ENCODE results near the gene NUDCD3. TPM values are rescaled to one million over a fixed set of nuclear protein-coding genes. Genes with fewer than 3 reads are reported as not detected.
A peak's percentile ranks its signal among the peaks of the same experiment; 100 is the strongest.

The NUDCD3 gene
- total RNA-seq, 6 experiments from 2014 or later = 24.4 to 47.1 (median 42.5) TPM

DNA sequence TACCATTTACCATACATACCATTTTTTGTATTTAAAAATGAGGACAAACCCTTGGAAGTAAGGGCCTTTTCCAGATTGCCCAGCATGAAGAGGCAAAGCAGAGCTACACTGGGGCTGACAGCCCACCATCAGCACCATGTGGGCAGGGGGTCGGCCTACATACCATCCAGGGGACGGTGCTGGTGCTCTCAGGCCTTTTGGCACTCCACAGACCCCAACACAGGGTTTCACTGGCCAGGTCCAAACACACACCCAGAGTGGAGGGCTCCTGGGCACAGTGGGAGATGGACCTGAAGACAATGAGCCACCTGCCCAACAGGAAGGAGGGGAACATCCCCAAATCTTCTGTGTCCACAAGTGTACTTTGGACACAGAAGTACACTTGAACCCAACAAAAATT lies 95.8 kb downstream of the NUDCD3 start:
- Histone ChIP-seq H3K27me3 (no peaks in the 10 kb centered on the region), H3K4me1 (no peaks in the 10 kb centered on the region), H3K9me3 (no peaks in the 10 kb centered on the region), H3K27ac (no peak overlapping the region), H3K4me3 (no peak overlapping the region), H3K36me3 (peaks cover 0 to 22% (median 7%) of the 10 kb centered on the region in 4 donors)
- intact Hi-C loops (cut with DNase I) = no loop called here
- ATAC-seq (no peak), DNase-seq (peak in 1 of 3 donors; percentile 35)
- no CpG with 5 or more reads among the region's 2 CpGs for WGBS (ENCODE audit: insufficient coverage, low coverage, low lambda C conversion rate, missing lambda C conversion rate)
- TF ChIP-seq, protein P1, sequence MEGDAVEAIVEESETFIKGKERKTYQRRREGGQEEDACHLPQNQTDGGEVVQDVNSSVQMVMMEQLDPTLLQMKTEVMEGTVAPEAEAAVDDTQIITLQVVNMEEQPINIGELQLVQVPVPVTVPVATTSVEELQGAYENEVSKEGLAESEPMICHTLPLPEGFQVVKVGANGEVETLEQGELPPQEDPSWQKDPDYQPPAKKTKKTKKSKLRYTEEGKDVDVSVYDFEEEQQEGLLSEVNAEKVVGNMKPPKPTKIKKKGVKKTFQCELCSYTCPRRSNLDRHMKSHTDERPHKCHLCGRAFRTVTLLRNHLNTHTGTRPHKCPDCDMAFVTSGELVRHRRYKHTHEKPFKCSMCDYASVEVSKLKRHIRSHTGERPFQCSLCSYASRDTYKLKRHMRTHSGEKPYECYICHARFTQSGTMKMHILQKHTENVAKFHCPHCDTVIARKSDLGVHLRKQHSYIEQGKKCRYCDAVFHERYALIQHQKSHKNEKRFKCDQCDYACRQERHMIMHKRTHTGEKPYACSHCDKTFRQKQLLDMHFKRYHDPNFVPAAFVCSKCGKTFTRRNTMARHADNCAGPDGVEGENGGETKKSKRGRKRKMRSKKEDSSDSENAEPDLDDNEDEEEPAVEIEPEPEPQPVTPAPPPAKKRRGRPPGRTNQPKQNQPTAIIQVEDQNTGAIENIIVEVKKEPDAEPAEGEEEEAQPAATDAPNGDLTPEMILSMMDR (IDR thresholded peaks at IDR 0.05) = no peak
- no peak for TF ChIP-seq POLR2A (IDR thresholded peaks at IDR 0.05)

DNA sequence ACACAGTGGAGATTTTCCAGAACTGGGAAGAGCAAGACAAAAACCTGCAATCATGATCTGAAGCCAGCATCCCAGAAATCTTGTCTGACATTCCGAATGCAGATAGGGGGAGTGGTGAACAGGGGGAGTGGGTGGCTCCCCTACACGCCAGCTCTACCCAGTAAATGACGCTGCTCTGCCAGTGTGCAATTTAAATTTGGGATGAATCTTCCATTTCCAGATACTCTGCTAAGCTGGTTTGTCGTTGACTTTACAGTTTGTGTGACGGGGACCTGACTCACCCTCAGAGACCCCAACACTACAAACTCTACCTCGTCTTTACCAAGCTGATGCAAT lies 96.4 kb downstream of the NUDCD3 start:
- 92% methylated on average over 4 of the region's 6 CpGs for WGBS (ENCODE audit: insufficient coverage, low coverage, low lambda C conversion rate, missing lambda C conversion rate)
- H3K9me3 ChIP-seq = no peaks in the 10 kb centered on the region
- H3K4me1 ChIP-seq = no peaks in the 10 kb centered on the region
- ATAC-seq (no peak), DNase-seq (peak in 1 of 3 donors; percentile 7)
- H3K27ac ChIP-seq = no peak overlapping the region
- TF ChIP-seq POLR2A (IDR thresholded peaks at IDR 0.05) = no peak
- TF ChIP-seq, protein P1 (IDR thresholded peaks at IDR 0.05) = no peak
- intact Hi-C loops (cut with DNase I) = no loop called here
- H3K36me3 ChIP-seq = peaks cover 0 to 26% (median 8%) of the 10 kb centered on the region in 4 donors
- H3K27me3 ChIP-seq = no peaks in the 10 kb centered on the region
- H3K4me3 ChIP-seq = no peak overlapping the region

DNA sequence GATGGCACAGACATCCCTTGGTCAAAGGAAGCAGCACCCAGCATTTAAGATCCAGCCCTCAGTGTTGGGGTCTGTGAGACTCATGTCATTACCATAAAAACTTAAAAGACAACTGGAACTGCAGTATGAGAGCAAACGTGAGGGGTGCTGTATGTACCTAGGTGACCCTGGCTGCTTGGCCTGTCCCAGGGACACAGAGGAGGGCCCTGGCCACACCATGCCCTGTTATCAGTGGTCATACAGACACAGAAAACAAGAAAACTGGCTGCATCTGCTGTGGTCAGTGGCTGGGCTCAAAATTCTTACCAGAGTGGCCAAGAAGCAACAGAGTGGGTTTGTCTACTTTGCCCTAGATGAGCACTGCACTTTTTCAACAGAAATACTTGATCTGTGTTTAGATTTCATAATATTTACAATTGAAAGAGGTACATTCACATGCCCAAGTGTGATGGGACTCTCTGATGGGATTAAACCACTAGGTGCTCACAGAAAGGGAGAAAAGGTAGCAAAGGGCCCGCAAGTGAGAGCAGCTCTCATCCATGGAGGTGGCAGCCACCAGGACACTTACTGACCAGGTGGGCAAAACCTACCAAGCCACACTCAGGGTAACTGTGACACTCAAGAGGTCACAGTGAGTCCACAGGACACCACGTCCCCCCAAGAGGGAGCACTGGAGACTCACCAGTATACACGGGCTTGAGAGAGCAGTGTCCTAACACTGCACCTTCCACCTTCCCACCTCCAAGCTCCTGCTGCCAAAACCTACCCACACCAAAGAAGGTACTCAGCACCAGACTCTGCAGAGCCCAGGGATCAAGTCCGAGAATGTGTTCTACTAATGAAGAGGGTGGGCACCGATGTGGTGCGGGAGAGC lies 97.0 kb downstream of the NUDCD3 start:
- 100% methylated on average over 1 of the region's 7 CpGs for WGBS (ENCODE audit: insufficient coverage, low coverage, low lambda C conversion rate, missing lambda C conversion rate)
- peak in 1 of 3 donors; percentile 27 for DNase-seq
- ATAC-seq = no peak
- Histone ChIP-seq H3K27ac (no peak overlapping the region), H3K9me3 (no peaks in the 10 kb centered on the region), H3K4me1 (no peaks in the 10 kb centered on the region), H3K4me3 (no peak overlapping the region), H3K36me3 (peaks cover 0 to 32% (median 11%) of the 10 kb centered on the region in 4 donors), H3K27me3 (no peaks in the 10 kb centered on the region)
- TF ChIP-seq POLR2A (IDR thresholded peaks at IDR 0.05) = no peak
- TF ChIP-seq, protein P1 (IDR thresholded peaks at IDR 0.05) = no peak
- intact Hi-C loops (cut with DNase I) = no loop called here

DNA sequence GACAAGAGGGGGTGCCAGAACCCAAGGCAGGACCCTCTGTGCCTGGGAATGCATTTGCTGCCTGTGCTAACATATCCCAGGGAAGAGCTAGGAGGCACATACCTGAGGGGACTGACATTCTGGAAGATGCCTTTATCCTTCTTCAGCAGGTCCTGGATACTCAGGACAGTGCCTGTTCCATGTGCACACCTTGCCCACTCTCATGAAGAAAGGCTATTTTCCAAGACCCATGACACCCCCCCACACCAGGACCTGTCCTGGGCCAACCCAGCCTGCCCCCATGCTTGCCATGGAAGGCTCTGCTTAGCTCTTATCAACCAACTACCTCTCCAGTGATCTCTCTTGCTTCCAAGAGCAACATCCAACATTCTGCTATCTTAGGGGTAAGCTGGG lies 97.8 kb downstream of the NUDCD3 start:
- Histone ChIP-seq H3K27ac (no peak overlapping the region), H3K27me3 (no peaks in the 10 kb centered on the region), H3K36me3 (peaks cover 0 to 36% (median 14%) of the 10 kb centered on the region in 4 donors), H3K4me1 (no peaks in the 10 kb centered on the region), H3K9me3 (no peaks in the 10 kb centered on the region), H3K4me3 (no peak overlapping the region)
- TF ChIP-seq, protein P1 (IDR thresholded peaks at IDR 0.05) = no peak
- no peak for TF ChIP-seq POLR2A (IDR thresholded peaks at IDR 0.05)
- intact Hi-C loops (cut with DNase I) = no loop called here
- ATAC-seq (no peak), DNase-seq (no peak)
